Lower lobe of right lung (tissue), 2 donors: ENCODE measurements around the gene TXNL4B. TPM values are rescaled to one million over a fixed set of nuclear protein-coding genes. Genes with fewer than 3 reads are reported as not detected.

Experiments
- ATAC-seq, 2 donors: fragments of 200-7000 bp; cut with Tn5 transposase; one replicate each; pipeline ENCODE4 v1.9.1; 2020 to 2022; ENCODE audit warnings: mild to moderate bottlenecking in 2 of 2, moderate library complexity in 2 of 2
- DNase-seq: peaks from one replicate; pipeline ENCODE4 v3.0.0-alpha.2; 2020
- H3K27ac ChIP-seq: fragments of 200-600 bp; one replicate; pipeline ENCODE4 v1.8.0; 2022
- H3K27me3 ChIP-seq: fragments of 200-600 bp; one replicate; pipeline ENCODE4 v1.8.0; 2022; ENCODE audit warnings: low read depth
- H3K36me3 ChIP-seq: fragments of 200-600 bp; one replicate; pipeline ENCODE4 v1.8.0; 2022; ENCODE audit warnings: mild to moderate bottlenecking
- H3K4me1 ChIP-seq: fragments of 200-600 bp; one replicate; pipeline ENCODE4 v1.8.0; 2022
- H3K4me3 ChIP-seq: fragments of 200-600 bp; one replicate; pipeline ENCODE4 v1.8.0; 2022; ENCODE audit warnings: mild to moderate bottlenecking
- H3K9me3 ChIP-seq: fragments of 200-600 bp; one replicate; pipeline ENCODE4 v1.8.0; 2022
- intact Hi-C: fragments of 100-400 bp; cut with DNase I; formaldehyde crosslinking; loops from one replicate; pipeline ENCODE4 v1.11.0; 2022
- long read RNA-seq: library from polyadenylated mRNA; unstranded; transcript quantifications from one replicate; pipeline ENCODE4 v2.0.0, GENCODE V29; 2021
- total RNA-seq: library from RNA; stranded (reverse); fragmentation: NEBNext Ultra II Directional; extraction: Animal tissue kit (Norgen Biotek cat#: 25700); gene quantifications from one replicate; pipeline ENCODE4 v1.2.1, GENCODE V29; 2021
- TF ChIP-seq, protein P1 (sequence below): fragments of 200-600 bp; IDR thresholded peaks from one replicate; pipeline ENCODE4 v1.8.0; 2022; ENCODE audit warnings: antibody characterized with exemption, mild to moderate bottlenecking
- donor health status: DM: no; HTN: yes; CAD: no; lungs with severe emphysema.

The TXNL4B gene
- 14.4 TPM for total RNA-seq
- long read RNA-seq, transcript TXNL4B-201 (4 exons, 2,556 nt) = major isoform, 7 of 16 reads
- long read RNA-seq, partial matches to known transcripts = 3 of 16 reads
- long read RNA-seq, other reads (novel, unspliced or antisense) = 6 of 16 reads

DNA sequence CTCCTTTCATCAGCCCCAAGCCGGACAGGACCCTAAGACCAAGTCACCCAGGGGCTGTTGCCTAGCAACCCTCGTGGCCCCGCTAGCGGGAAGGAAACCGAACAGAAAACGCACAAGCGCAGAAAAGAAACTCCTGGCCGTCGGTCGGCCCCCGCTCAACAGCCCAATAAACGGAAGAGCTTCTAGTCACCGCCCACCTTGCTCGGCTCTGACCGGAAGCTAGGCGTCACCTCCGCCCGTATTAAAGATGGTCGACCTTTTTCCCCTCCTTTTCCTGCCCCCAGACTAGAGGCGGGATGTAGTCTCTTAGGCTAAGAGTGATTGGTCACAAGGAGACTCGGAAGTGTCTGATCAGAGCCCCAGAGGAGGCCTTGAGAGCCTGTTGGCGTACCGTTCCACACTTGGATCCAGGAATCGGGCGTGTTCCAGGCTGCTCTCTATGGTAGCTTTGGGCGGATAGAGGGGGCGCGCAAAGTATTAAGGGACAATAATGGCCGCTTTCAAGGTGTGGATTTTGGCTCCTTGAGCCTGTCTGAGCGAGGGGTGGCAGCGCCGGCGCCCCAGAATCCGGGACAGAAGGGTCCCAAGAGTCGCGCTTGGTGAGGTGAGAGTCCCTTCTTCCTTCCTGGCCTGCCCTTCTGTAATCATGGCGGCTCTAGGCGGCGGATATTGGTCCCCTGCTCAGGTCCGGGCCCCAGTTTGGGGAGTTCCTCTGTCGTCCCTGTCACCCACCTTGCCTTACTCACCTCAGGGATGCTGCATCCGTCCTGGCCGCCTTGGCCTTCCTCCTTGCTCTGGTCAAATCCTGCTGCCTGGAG is at the start of gene TXNL4B, which contains the start of gene DHX38:
TSS of gene TXNL4B (minus strand) at position 173 of the 818 bp plus-strand sequence. CDS start 2,871 bp downstream, outside the sequence.
TSS of gene DHX38 (plus strand) at position 400 of the 818 bp plus-strand sequence. CDS start 2,311 bp downstream, outside the sequence.
- H3K4me1 ChIP-seq = peaks cover 41% of the 10 kb centered on the region
- no peaks in the 10 kb centered on the region for H3K27me3 ChIP-seq
- peak; percentile 99 for ATAC-seq
- peaks cover 47% of the 10 kb centered on the region for H3K36me3 ChIP-seq
- peak within 1 kb of the TSS; percentile 98 for H3K4me3 ChIP-seq
- H3K9me3 ChIP-seq = no peaks in the 10 kb centered on the region
- peak; percentile 95 for DNase-seq
- intact Hi-C loops = no loop called here
- peak within 1 kb of the TSS; percentile 94 for H3K27ac ChIP-seq
- TF ChIP-seq, protein P1, sequence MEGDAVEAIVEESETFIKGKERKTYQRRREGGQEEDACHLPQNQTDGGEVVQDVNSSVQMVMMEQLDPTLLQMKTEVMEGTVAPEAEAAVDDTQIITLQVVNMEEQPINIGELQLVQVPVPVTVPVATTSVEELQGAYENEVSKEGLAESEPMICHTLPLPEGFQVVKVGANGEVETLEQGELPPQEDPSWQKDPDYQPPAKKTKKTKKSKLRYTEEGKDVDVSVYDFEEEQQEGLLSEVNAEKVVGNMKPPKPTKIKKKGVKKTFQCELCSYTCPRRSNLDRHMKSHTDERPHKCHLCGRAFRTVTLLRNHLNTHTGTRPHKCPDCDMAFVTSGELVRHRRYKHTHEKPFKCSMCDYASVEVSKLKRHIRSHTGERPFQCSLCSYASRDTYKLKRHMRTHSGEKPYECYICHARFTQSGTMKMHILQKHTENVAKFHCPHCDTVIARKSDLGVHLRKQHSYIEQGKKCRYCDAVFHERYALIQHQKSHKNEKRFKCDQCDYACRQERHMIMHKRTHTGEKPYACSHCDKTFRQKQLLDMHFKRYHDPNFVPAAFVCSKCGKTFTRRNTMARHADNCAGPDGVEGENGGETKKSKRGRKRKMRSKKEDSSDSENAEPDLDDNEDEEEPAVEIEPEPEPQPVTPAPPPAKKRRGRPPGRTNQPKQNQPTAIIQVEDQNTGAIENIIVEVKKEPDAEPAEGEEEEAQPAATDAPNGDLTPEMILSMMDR = no peak

DNA sequence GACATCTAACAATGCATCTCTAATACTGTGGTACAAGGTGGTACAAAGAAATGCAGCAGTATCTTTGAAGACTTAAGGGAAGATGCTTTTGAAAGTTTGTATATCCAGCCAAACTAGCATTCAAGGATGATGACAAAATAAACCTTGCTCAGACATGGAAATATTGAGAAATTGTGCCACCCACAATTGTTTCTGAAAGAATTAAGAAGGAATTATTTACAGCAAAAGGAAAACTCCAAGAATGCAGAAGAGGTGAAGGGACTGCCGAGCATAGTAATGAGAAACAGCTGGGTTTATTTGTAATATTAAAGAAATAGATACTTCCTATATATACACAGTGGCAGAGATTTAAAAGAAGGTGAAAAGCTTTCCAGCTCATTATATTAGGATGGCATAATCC is 49.1 kb upstream of the TXNL4B start:
- Histone ChIP-seq H3K27me3 (peaks cover 5% of the 10 kb centered on the region), H3K4me1 (no peaks in the 10 kb centered on the region), H3K36me3 (no peaks in the 10 kb centered on the region), H3K9me3 (no peaks in the 10 kb centered on the region), H3K27ac (no peak overlapping the region), H3K4me3 (no peak overlapping the region)
- intact Hi-C loops = no loop called here
- ATAC-seq (no peak), DNase-seq (no peak)
- TF ChIP-seq, protein P1 = no peak

DNA sequence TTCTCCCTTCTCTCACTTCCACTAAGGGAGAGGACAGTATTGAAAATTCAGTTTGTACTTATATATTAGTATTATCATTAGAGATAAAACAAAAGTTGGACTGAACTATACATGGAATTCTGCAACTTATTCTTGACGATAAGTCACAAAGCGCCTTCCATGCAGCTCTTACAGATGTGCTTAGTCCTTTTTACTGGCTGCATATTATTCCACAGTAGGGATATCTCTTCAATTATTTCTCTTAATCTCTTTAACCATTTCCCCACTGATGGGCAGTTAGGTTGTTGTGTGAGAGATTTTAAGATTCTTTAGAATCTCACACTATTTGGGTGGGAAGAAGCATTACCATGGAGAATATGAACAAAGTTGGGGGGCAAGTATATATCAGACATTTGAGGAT is 46.5 kb upstream of the TXNL4B start:
- no peak overlapping the region for H3K27ac ChIP-seq
- H3K27me3 ChIP-seq = peaks cover 5% of the 10 kb centered on the region
- no peaks in the 10 kb centered on the region for H3K9me3 ChIP-seq

DNA sequence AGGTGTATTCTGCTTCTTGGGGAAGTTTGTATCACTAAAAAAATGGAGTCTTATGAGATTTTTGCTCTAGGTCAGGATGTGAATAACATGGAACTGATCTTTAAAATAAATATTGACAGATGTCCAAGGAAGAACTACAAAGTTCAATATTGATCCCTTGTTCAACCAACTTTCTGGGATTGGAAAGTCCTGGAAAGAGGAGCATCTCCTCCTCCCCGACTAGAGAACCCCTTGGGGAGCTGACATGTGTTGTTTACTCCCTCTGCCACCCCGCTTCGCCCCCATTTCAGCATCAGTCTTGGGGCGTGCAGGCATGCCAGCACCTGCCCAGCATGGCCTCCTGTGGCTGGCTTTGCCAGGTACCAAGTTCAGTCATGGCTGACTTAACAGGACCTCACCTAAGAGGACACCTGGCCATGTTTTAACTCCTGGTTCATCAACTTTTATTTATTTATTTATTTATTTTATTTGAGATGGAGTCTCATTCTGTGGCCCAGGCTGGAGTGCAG is 44.7 kb upstream of the TXNL4B start:
- H3K4me1 ChIP-seq = no peaks in the 10 kb centered on the region
- TF ChIP-seq, protein P1 = no peak
- ATAC-seq (no peak), DNase-seq (no peak)
- no peaks in the 10 kb centered on the region for H3K9me3 ChIP-seq
- no peaks in the 10 kb centered on the region for H3K36me3 ChIP-seq
- H3K27ac ChIP-seq = no peak overlapping the region
- intact Hi-C loops = no loop called here
- H3K27me3 ChIP-seq = peaks cover 5% of the 10 kb centered on the region
- no peak overlapping the region for H3K4me3 ChIP-seq

More for the DNA sequence above, 46.5 kb upstream of the TXNL4B start:
- intact Hi-C loops = no loop called here
- Histone ChIP-seq H3K36me3 (no peaks in the 10 kb centered on the region), H3K4me1 (no peaks in the 10 kb centered on the region), H3K4me3 (no peak overlapping the region)
- TF ChIP-seq, protein P1 = no peak
- no peak for ATAC-seq
- DNase-seq = no peak

DNA sequence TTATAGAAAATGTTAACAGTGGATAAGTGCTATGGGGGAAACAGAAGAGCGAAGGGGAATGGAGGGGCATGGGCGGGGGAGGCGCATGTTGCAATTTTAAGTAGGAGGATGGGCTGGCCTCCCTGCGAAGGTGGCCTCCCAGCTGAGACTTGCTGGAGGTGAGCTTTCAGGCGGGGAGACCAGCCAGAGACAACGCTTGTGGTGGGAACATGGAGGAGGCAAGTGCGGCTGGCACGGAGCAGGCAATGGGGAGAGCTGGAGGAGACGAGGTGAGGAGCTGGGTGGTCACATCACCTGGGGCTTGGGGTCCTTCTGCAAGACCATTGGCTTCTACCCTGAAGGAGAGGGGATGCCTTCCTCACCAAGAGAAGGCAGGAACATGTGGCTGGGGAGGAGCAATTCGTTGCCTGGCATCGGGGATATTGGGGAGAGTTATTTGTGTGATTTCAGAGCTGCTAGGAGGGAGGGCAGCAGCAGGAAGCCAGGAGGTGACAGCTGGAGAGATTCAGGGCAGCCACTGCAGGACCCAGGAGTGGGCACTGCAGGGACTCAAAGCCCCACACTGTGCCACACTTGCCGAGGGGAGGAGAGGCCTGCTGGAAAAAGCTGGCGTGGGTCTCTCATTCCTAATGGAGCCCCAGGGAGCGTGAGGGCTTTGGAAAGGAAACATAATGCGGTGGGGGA is 44.1 kb upstream of the TXNL4B start:
- no peaks in the 10 kb centered on the region for H3K4me1 ChIP-seq
- no peaks in the 10 kb centered on the region for H3K36me3 ChIP-seq
- peaks cover 5% of the 10 kb centered on the region for H3K27me3 ChIP-seq
- no peak overlapping the region for H3K27ac ChIP-seq
- ATAC-seq (no peak), DNase-seq (no peak)
- intact Hi-C loops = no loop called here
- no peaks in the 10 kb centered on the region for H3K9me3 ChIP-seq
- H3K4me3 ChIP-seq = no peak overlapping the region
- TF ChIP-seq, protein P1 = no peak
